ENCODE results near the gene LPP. TPM values are rescaled to one million over a fixed set of nuclear protein-coding genes. Genes with fewer than 3 reads are reported as not detected.

Gene LPP
- total and polyA plus RNA-seq, 9 donors = 15.9 to 280 (median 134) TPM

- Histone ChIP-seq H3K27me3 (no peaks in the 10 kb centered on the region), H3K9me3 (no peaks in the 10 kb centered on the region), H3K4me1 (ENCODE audit: insufficient read depth) (peaks cover 2% of the 10 kb centered on the region), H3K4me3 (no peak overlapping the region), H3K36me3 (no peaks in the 10 kb centered on the region), H3K27ac (no peak overlapping the region)
- DNase-seq = no peak
- no peak for TF ChIP-seq EP300 (IDR thresholded peaks at IDR 0.05)
- TF ChIP-seq CTCF (IDR thresholded peaks at IDR 0.05) = no peak
- no peak for TF ChIP-seq POLR2A (IDR thresholded peaks at IDR 0.05)
- intact Hi-C loops (cut with DNase I) = no loop called here
- WGBS, 3 donors = 53 to 68% (median 67%) methylated on average over 5 of the region's 5 CpGs
Observed at GRCh38 chr3:188507244-188507720, 353.3 kb downstream of the LPP start.

- TF ChIP-seq POLR2A (IDR thresholded peaks at IDR 0.05) = no peak
- no peak for TF ChIP-seq EP300 (IDR thresholded peaks at IDR 0.05)
- TF ChIP-seq CTCF (IDR thresholded peaks at IDR 0.05) = no peak
- no peaks in the 10 kb centered on the region for H3K9me3 ChIP-seq
- no peaks in the 10 kb centered on the region for H3K27me3 ChIP-seq
- H3K27ac ChIP-seq = no peak overlapping the region
- intact Hi-C loops (cut with DNase I) = no loop called here
- no peaks in the 10 kb centered on the region for H3K36me3 ChIP-seq
- no peak for DNase-seq
- WGBS, 3 donors = 96 to 97% (median 96%) methylated on average over 6 of the region's 6 CpGs
- peaks cover 2% of the 10 kb centered on the region for H3K4me1 ChIP-seq (ENCODE audit: insufficient read depth)
- no peak overlapping the region for H3K4me3 ChIP-seq
Observed at GRCh38 chr3:188508454-188508853, 354.5 kb downstream of the LPP start.

- no peak for TF ChIP-seq POLR2A (IDR thresholded peaks at IDR 0.05)
- no peak for TF ChIP-seq EP300 (IDR thresholded peaks at IDR 0.05)
- TF ChIP-seq CTCF (IDR thresholded peaks at IDR 0.05) = no peak
- Histone ChIP-seq H3K27me3 (no peaks in the 10 kb centered on the region), H3K36me3 (no peaks in the 10 kb centered on the region), H3K4me1 (ENCODE audit: insufficient read depth) (peaks cover 4% of the 10 kb centered on the region), H3K4me3 (no peak overlapping the region), H3K9me3 (no peaks in the 10 kb centered on the region), H3K27ac (no peak overlapping the region)
- intact Hi-C loops (cut with DNase I) = no loop called here
- DNase-seq = no peak
- 79 to 87% (median 85%) methylated on average over 3 of the region's 3 CpGs for WGBS, 3 donors
Observed at GRCh38 chr3:188509316-188509715, 355.4 kb downstream of the LPP start.

- no peak for TF ChIP-seq CTCF (IDR thresholded peaks at IDR 0.05)
- no peak for TF ChIP-seq EP300 (IDR thresholded peaks at IDR 0.05)
- no peak overlapping the region for H3K4me3 ChIP-seq
- H3K4me1 ChIP-seq (ENCODE audit: insufficient read depth) = peaks cover 4% of the 10 kb centered on the region
- 47 to 56% (median 47%) methylated on average over 3 of the region's 3 CpGs for WGBS, 3 donors
- H3K27ac ChIP-seq = no peak overlapping the region
- DNase-seq = no peak
- H3K9me3 ChIP-seq = no peaks in the 10 kb centered on the region
- intact Hi-C loops (cut with DNase I) = no loop called here
- H3K27me3 ChIP-seq = no peaks in the 10 kb centered on the region
- no peaks in the 10 kb centered on the region for H3K36me3 ChIP-seq
Observed at GRCh38 chr3:188510366-188510765, 356.4 kb downstream of the LPP start.

Measured in ovary (tissue), 9 donors.